Measurements from ENCODE around the gene IYD. TPM values are rescaled to one million over a fixed set of nuclear protein-coding genes. Genes with fewer than 3 reads are reported as not detected.

IYD gene
- total and polyA plus RNA-seq, 9 of the 15 experiments (the other 6 are each of a cell fraction or from before 2014, with no cell fraction given), result not detected

GRCh38 chr6:150435832-150436231, 67.0 kb downstream of the IYD start (continued):
- no peak for TF ChIP-seq SAFB (IDR thresholded peaks at IDR 0.05; ENCODE audit: borderline replicate concordance, low read depth, low read length)
- 0 out of 2 replicates have a peak, but pooled peaks have one; percentile 35 for TF ChIP-seq ZNF766 (CRISPR knock-in tag; conservative IDR thresholded peaks at IDR 0.05)
- TF ChIP-seq E2F5 (CRISPR knock-in tag; IDR thresholded peaks at IDR 0.05), result no peak
- no peak for TF ChIP-seq ZNF696 (CRISPR knock-in tag; conservative IDR thresholded peaks at IDR 0.05)
- no peak for TF ChIP-seq E2F8 (IDR thresholded peaks at IDR 0.05; ENCODE audit: low read depth, partially characterized antibody)
- TF ChIP-seq ZNF589 (CRISPR knock-in tag; IDR thresholded peaks at IDR 0.05; ENCODE audit: low read depth), result 0 out of 2 replicates have a peak, but pooled peaks have one; percentile 35
- TF ChIP-seq ZNF431 (CRISPR knock-in tag; IDR thresholded peaks at IDR 0.05), result no peak
- TF ChIP-seq MLLT1 (IDR thresholded peaks at IDR 0.05), result no peak
- 0 out of 2 replicates have a peak, but pooled peaks have one; percentile 49 for TF ChIP-seq PYGO2 (tag; IDR thresholded peaks at IDR 0.05)
- TF ChIP-seq HINFP (tag; conservative IDR thresholded peaks at IDR 0.05; ENCODE audit: low read depth), result no peak
- no peak for TF ChIP-seq DDX20 (tag; IDR thresholded peaks at IDR 0.05; ENCODE audit: low read depth)

Data from K562 (cell line).